NCI-H2081 treated with DMSO at 0.1 percent for 48 hours (cell line): ENCODE measurements around the gene FEZF2.

Experiments
- DNase-seq: peaks from one replicate; lab custom pipeline; 2025; lab: John Stamatoyannopoulos, UW

Gene FEZF2

GRCh38 chr3:62329971-62330370 is 43.4 kb downstream of the FEZF2 start:
- DNase-seq: no peak

- no peak for DNase-seq
Observed at GRCh38 chr3:62325896-62326295, 47.5 kb downstream of the FEZF2 start.

DNA sequence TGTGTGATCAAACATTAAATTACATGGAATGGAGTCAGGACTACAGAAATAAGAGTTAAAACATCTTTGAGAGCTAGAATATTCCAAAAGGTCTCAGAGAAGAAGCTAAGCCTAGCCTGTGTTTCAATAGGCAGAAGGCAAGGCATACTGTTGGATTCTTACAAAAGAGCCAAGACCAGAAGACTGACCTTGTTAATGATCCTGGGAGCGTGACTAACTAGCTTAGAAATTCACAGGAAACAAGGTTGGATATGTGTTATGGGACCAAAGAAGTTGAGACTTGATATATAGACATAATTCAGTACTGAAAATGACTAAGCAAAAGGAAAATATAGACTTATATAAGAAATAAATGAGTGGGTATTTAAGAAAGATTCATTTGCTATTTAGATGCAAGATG is 50.1 kb downstream of the FEZF2 start:
- DNase-seq: no peak
